Measurements from ENCODE around the gene PRKCQ. TPM values are rescaled to one million over a fixed set of nuclear protein-coding genes. Genes with fewer than 3 reads are reported as not detected.

The PRKCQ gene
- total RNA-seq, 1 experiment from 2014 or later = 12.1 TPM

GRCh38 chr10:6615971-6616370 lies 35.9 kb upstream of the PRKCQ start:
- Histone ChIP-seq H2BK5ac (ENCODE audit: insufficient read length, low read length) (no peak overlapping the region), H3K4ac (ENCODE audit: low read depth, low read length) (no peak overlapping the region), H3T11ph (ENCODE audit: low read length) (no peak overlapping the region), H2BK20ac (ENCODE audit: low read depth, low read length, poor library complexity, severe bottlenecking) (no peak overlapping the region), H3K14ac (ENCODE audit: insufficient read depth, low read length) (no peak overlapping the region), H4K5ac (ENCODE audit: insufficient read length, low read depth, low read length) (no peak overlapping the region), H2AFZ (ENCODE audit: low read length) (no peak overlapping the region), H3K23me2 (ENCODE audit: insufficient read length, low read depth, low read length, poor library complexity, severe bottlenecking) (no peaks in the 10 kb centered on the region), H4K20me1 (ENCODE audit: control insufficient read depth, insufficient read depth, insufficient read length) (no peaks in the 10 kb centered on the region), H3K9ac (ENCODE audit: extremely low read depth, insufficient read length, low read length) (no peak overlapping the region), H4K91ac (ENCODE audit: insufficient read length, low read depth, low read length) (no peak overlapping the region), H3K4me1 (ENCODE audit: insufficient read depth, low read length) (no peaks in the 10 kb centered on the region), H3K9me3 (ENCODE audit: control insufficient read depth, low read depth, low read length) (no peaks in the 10 kb centered on the region), H3K56ac (ENCODE audit: insufficient read length, low read depth, low read length) (no peak overlapping the region), H2BK12ac (ENCODE audit: insufficient read length, low read depth, low read length) (no peak overlapping the region), H3K79me2 (ENCODE audit: insufficient read depth, low read length) (no peaks in the 10 kb centered on the region), H3K18ac (ENCODE audit: insufficient read length, low read depth, low read length) (no peak overlapping the region), H3K27ac (ENCODE audit: insufficient read length, low read depth, low read length) (no peak overlapping the region), H4K8ac (replicated peaks; ENCODE audit: insufficient read length, low read depth, low read length) (no peak overlapping the region), H3K23ac (ENCODE audit: insufficient read length, low read depth, low read length) (no peak overlapping the region), H3K4me2 (ENCODE audit: insufficient read depth, insufficient read length, low read length) (no peak overlapping the region), H2BK15ac (ENCODE audit: low read depth, low read length) (no peak overlapping the region), H3K27me3 (ENCODE audit: insufficient read depth, low read length) (no peaks in the 10 kb centered on the region; the same call in 1 of the 2 replicates), H2AK5ac (ENCODE audit: insufficient read length, low read length) (no peak overlapping the region), H3K79me1 (ENCODE audit: insufficient read depth, low read depth, low read length, poor library complexity, severe bottlenecking) (no peaks in the 10 kb centered on the region), H2BK120ac (ENCODE audit: low read depth, low read length, poor library complexity, severe bottlenecking) (no peak overlapping the region)
- Mint-ChIP-seq H3K27me3 (ENCODE audit: low read depth) (no peaks in the 10 kb centered on the region), H3K36me3 (ENCODE audit: insufficient read depth in 1 of 3, low read depth in 3 of 3) (peaks cover 0 to 8% (median 0%) of the 10 kb centered on the region in 3 experiments; a peak in 3 of 7 replicates), H3K9me3 (peaks cover 4 to 8% of the 10 kb centered on the region in 2 experiments; a peak in 4 of 5 replicates), H3K4me1 (no peaks in the 10 kb centered on the region), H3K27ac (no peak overlapping the region), H3K4me3 (no peak overlapping the region)
- WGBS (ENCODE audit: extremely low coverage, insufficient read length, low lambda C conversion rate) = no CpG with 5 or more reads among the region's 4 CpGs
- TF ChIP-seq CTCF (conservative IDR thresholded peaks at IDR 0.05) = no peak
- DNase-seq = no peak
